Mucosa of stomach (tissue), 1 donor: ENCODE measurements around the gene CBY3.
"Not testable (repeated sequence)": the region's sequence is repeated elsewhere in the genome, so short reads cannot be mapped to it uniquely, and the experiment has no call there.

Source experiments
- H3K27me3 ChIP-seq: one replicate; pipeline ENCODE4 v1.7.0; 2013; ENCODE audit warnings: mild to moderate bottlenecking, low read length; ENCODE audit not compliant: control insufficient read depth, insufficient read depth
- H3K36me3 ChIP-seq: one replicate; pipeline ENCODE4 v1.7.0; 2013; ENCODE audit warnings: low read length; ENCODE audit not compliant: control insufficient read depth, insufficient read depth
- H3K4me1 ChIP-seq: one replicate; pipeline ENCODE4 v1.7.0; 2013; ENCODE audit warnings: mild to moderate bottlenecking, low read length; ENCODE audit not compliant: control insufficient read depth, insufficient read depth
- H3K4me3 ChIP-seq: one replicate; pipeline ENCODE4 v1.7.0; 2013; ENCODE audit warnings: low read length
- H3K9ac ChIP-seq: one replicate; pipeline ENCODE4 v1.7.0; 2013; ENCODE audit warnings: mild to moderate bottlenecking, low read length, moderate library complexity
- H3K9me3 ChIP-seq: one replicate; pipeline ENCODE4 v1.7.0; 2013; ENCODE audit warnings: mild to moderate bottlenecking, low read length, moderate library complexity; ENCODE audit not compliant: control insufficient read depth
- donor health status: Pancreatic carcinoma.

The CBY3 gene

GRCh38 chr5:179697993-179698934 lies 17.4 kb upstream of the CBY3 start:
- Histone ChIP-seq H3K4me3 (peak overlapping the region; percentile 77), H3K9ac (peak overlapping the region; percentile 99), H3K4me1 (peaks cover 15% of the 10 kb centered on the region), H3K36me3 (no peaks in the 10 kb centered on the region), H3K27me3 (no peaks in the 10 kb centered on the region), H3K9me3 (no peaks in the 10 kb centered on the region)

- not testable (repeated sequence) for H3K9me3 ChIP-seq, H3K27me3 ChIP-seq, H3K36me3 ChIP-seq, H3K4me3 ChIP-seq
- Histone ChIP-seq H3K9ac (peak overlapping the region; percentile 93), H3K4me1 (peaks cover 15% of the 10 kb centered on the region)
Observed at GRCh38 chr5:179697543-179697942, 16.7 kb upstream of the CBY3 start.

GRCh38 chr5:179697108-179697507 lies 16.3 kb upstream of the CBY3 start:
- Histone ChIP-seq H3K27me3 (no peaks in the 10 kb centered on the region), H3K9ac (peak overlapping the region; percentile 40), H3K4me1 (peaks cover 15% of the 10 kb centered on the region), H3K9me3 (no peaks in the 10 kb centered on the region), H3K4me3 (no peak overlapping the region), H3K36me3 (no peaks in the 10 kb centered on the region)

- Histone ChIP-seq H3K9me3 (no peaks in the 10 kb centered on the region), H3K9ac (no peak overlapping the region), H3K27me3 (no peaks in the 10 kb centered on the region), H3K4me1 (peaks cover 15% of the 10 kb centered on the region), H3K4me3 (no peak overlapping the region), H3K36me3 (no peaks in the 10 kb centered on the region)
Observed at GRCh38 chr5:179696603-179697002, 15.8 kb upstream of the CBY3 start.

GRCh38 chr5:179694561-179694960 lies 13.7 kb upstream of the CBY3 start:
- H3K9ac ChIP-seq, result no peak overlapping the region
- H3K4me1 ChIP-seq, result peaks cover 9% of the 10 kb centered on the region
- H3K4me3 ChIP-seq, result no peak overlapping the region
- H3K27me3 ChIP-seq, result no peaks in the 10 kb centered on the region
- H3K36me3 ChIP-seq, result no peaks in the 10 kb centered on the region
- H3K9me3 ChIP-seq, result no peaks in the 10 kb centered on the region

- not testable (repeated sequence) for H3K36me3 ChIP-seq, H3K9me3 ChIP-seq, H3K27me3 ChIP-seq, H3K4me3 ChIP-seq, H3K9ac ChIP-seq, H3K4me1 ChIP-seq
Observed at GRCh38 chr5:179689212-179689611, 8.4 kb upstream of the CBY3 start.

- no peaks in the 10 kb centered on the region for H3K36me3 ChIP-seq
- H3K27me3 ChIP-seq, result no peaks in the 10 kb centered on the region
- H3K9ac ChIP-seq, result no peak overlapping the region
Observed at GRCh38 chr5:179680014-179680779, 637 bp downstream of the CBY3 start.

GRCh38 chr5:179679014-179679674 lies 1.7 kb downstream of the CBY3 start:
- H3K36me3 ChIP-seq, result no peaks in the 10 kb centered on the region
- peaks cover 21% of the 10 kb centered on the region for H3K4me1 ChIP-seq
- H3K4me3 ChIP-seq, result peak overlapping the region; percentile 93
- H3K9ac ChIP-seq, result peak overlapping the region; percentile 97
- H3K27me3 ChIP-seq, result no peaks in the 10 kb centered on the region
- H3K9me3 ChIP-seq, result no peaks in the 10 kb centered on the region

More at GRCh38 chr5:179680014-179680779, 637 bp downstream of the CBY3 start:
- no peaks in the 10 kb centered on the region for H3K9me3 ChIP-seq
- H3K4me1 ChIP-seq, result peaks cover 22% of the 10 kb centered on the region
- no peak overlapping the region for H3K4me3 ChIP-seq

- Histone ChIP-seq H3K36me3 (no peaks in the 10 kb centered on the region), H3K9me3 (no peaks in the 10 kb centered on the region), H3K4me1 (peaks cover 17% of the 10 kb centered on the region), H3K27me3 (no peaks in the 10 kb centered on the region), H3K9ac (peak overlapping the region; percentile 97), H3K4me3 (peak overlapping the region; percentile 93)
Observed at GRCh38 chr5:179678223-179679013, 2.4 kb downstream of the CBY3 start.

GRCh38 chr5:179668391-179668790 lies 12.4 kb downstream of the CBY3 start:
- Histone ChIP-seq H3K4me1 (no peaks in the 10 kb centered on the region), H3K9ac (no peak overlapping the region), H3K27me3 (no peaks in the 10 kb centered on the region), H3K36me3 (no peaks in the 10 kb centered on the region), H3K4me3 (no peak overlapping the region), H3K9me3 (no peaks in the 10 kb centered on the region)

- H3K36me3 ChIP-seq, H3K4me1 ChIP-seq, H3K4me3 ChIP-seq, H3K9ac ChIP-seq, H3K27me3 ChIP-seq, H3K9me3 ChIP-seq: not testable (repeated sequence)
Observed at GRCh38 chr5:179661647-179662046, 19.2 kb downstream of the CBY3 start.
